ENCODE data around the gene SLC12A9.

- TF ChIP-seq CTCF (IDR thresholded peaks at IDR 0.05; ENCODE audit: control extremely low read depth in 1 of 3, insufficient read depth in 1 of 3, low read depth in 1 of 3, low read length in 3 of 3) (no peak), CHD2 (IDR thresholded peaks at IDR 0.05; ENCODE audit: low read length) (no peak), SIX5 (IDR thresholded peaks at IDR 0.05; ENCODE audit: low read depth, low read length) (no peak), RAD21 (IDR thresholded peaks at IDR 0.05 in 1 of 2, conservative IDR thresholded peaks at IDR 0.05 in 1 of 2; ENCODE audit: low read depth in 2 of 2, low read length in 2 of 2) (no peak), SP1 (IDR thresholded peaks at IDR 0.05; ENCODE audit: low read depth, low read length) (no peak), TEAD4 (IDR thresholded peaks at IDR 0.05; ENCODE audit: low read depth, low read length) (no peak), NRF1 (IDR thresholded peaks at IDR 0.05; ENCODE audit: low read depth, low read length) (no peak)
These were observed 56.0 kb downstream of the SLC12A9 start for GRCh38 chr7:100908512-100908911.
